ENCODE data around the gene ZMPSTE24.

- TF ChIP-seq CTCF (IDR thresholded peaks at IDR 0.05): no peak
- TF ChIP-seq POLR2A (IDR thresholded peaks at IDR 0.05): no peak
- TF ChIP-seq EP300 (IDR thresholded peaks at IDR 0.05): no peak
Observed at GRCh38 chr1:40241362-40241761, 16.7 kb upstream of the ZMPSTE24 start.

Data from ovary (tissue), 3 donors.